ENCODE measurements around the gene ACACB.
A peak's percentile ranks its signal among the peaks of the same experiment; 100 is the strongest.

The ACACB gene

GRCh38 chr12:109115758-109116610 is at the start of gene ACACB:
Gene ACACB, plus strand, starts transcription at chr12:109116587. Its CDS starts 22,819 bp downstream, at chr12:109139406.
- ATAC-seq (no peak), DNase-seq (ENCODE audit: low spot score in 2 of 2) (no peak)
- Mint-ChIP-seq H3K9me3 (no peaks in the 10 kb centered on the region), H3K4me1 (peaks cover 5% of the 10 kb centered on the region), H3K36me3 (peaks cover 5% of the 10 kb centered on the region), H3K27ac (no peak within 1 kb of the TSS), H3K4me3 (no peak within 1 kb of the TSS)

- DNase-seq (ENCODE audit: low spot score in 2 of 2) (no peak), ATAC-seq (no peak)
- H3K4me3 Mint-ChIP-seq = no peak overlapping the region
- peak overlapping the region; percentile 59 for H3K27ac Mint-ChIP-seq
- H3K36me3 Mint-ChIP-seq = peaks cover 21% of the 10 kb centered on the region
- H3K4me1 Mint-ChIP-seq = no peaks in the 10 kb centered on the region
- no peaks in the 10 kb centered on the region for H3K9me3 Mint-ChIP-seq
Measured at GRCh38 chr12:109069307-109070271, 46.8 kb upstream of the ACACB start.

GRCh38 chr12:109074866-109075265 is 41.5 kb upstream of the ACACB start:
- peaks cover 49% of the 10 kb centered on the region for H3K36me3 Mint-ChIP-seq
- DNase-seq (ENCODE audit: low spot score in 2 of 2) (no peak), ATAC-seq (no peak)
- H3K9me3 Mint-ChIP-seq = peaks cover 5% of the 10 kb centered on the region
- H3K27ac Mint-ChIP-seq = no peak overlapping the region
- no peaks in the 10 kb centered on the region for H3K4me1 Mint-ChIP-seq
- no peak overlapping the region for H3K4me3 Mint-ChIP-seq

- no peaks in the 10 kb centered on the region for H3K4me1 Mint-ChIP-seq
- no peak overlapping the region for H3K4me3 Mint-ChIP-seq
- no peak for DNase-seq (ENCODE audit: low spot score in 2 of 2)
- H3K27ac Mint-ChIP-seq = no peak overlapping the region
- peaks cover 5% of the 10 kb centered on the region for H3K9me3 Mint-ChIP-seq
- H3K36me3 Mint-ChIP-seq = peaks cover 46% of the 10 kb centered on the region
- ATAC-seq = no peak
Measured at GRCh38 chr12:109082751-109083150, 33.6 kb upstream of the ACACB start.

GRCh38 chr12:109084425-109084824 is 32.0 kb upstream of the ACACB start:
- no peak for ATAC-seq

GRCh38 chr12:109085590-109085989 is 30.8 kb upstream of the ACACB start:
- Mint-ChIP-seq H3K27ac (no peak overlapping the region), H3K4me3 (no peak overlapping the region), H3K4me1 (peaks cover 4% of the 10 kb centered on the region), H3K9me3 (no peaks in the 10 kb centered on the region), H3K36me3 (peaks cover 51% of the 10 kb centered on the region)
- ATAC-seq (no peak), DNase-seq (ENCODE audit: low spot score in 2 of 2) (no peak)

More at GRCh38 chr12:109084425-109084824, 32.0 kb upstream of the ACACB start:
- Mint-ChIP-seq H3K9me3 (no peaks in the 10 kb centered on the region), H3K27ac (no peak overlapping the region), H3K4me1 (no peaks in the 10 kb centered on the region), H3K36me3 (peaks cover 50% of the 10 kb centered on the region), H3K4me3 (no peak overlapping the region)
- no peak for DNase-seq (ENCODE audit: low spot score in 2 of 2)

GRCh38 chr12:109087250-109087649 is 29.1 kb upstream of the ACACB start:
- no peaks in the 10 kb centered on the region for H3K9me3 Mint-ChIP-seq
- ATAC-seq (no peak), DNase-seq (ENCODE audit: low spot score in 2 of 2) (no peak)
- H3K4me1 Mint-ChIP-seq = peaks cover 16% of the 10 kb centered on the region
- H3K36me3 Mint-ChIP-seq = peaks cover 48% of the 10 kb centered on the region
- no peak overlapping the region for H3K27ac Mint-ChIP-seq
- no peak overlapping the region for H3K4me3 Mint-ChIP-seq

GRCh38 chr12:109088818-109089217 is 27.6 kb upstream of the ACACB start:
- H3K27ac Mint-ChIP-seq = no peak overlapping the region
- no peak overlapping the region for H3K4me3 Mint-ChIP-seq
- H3K9me3 Mint-ChIP-seq = no peaks in the 10 kb centered on the region
- peaks cover 47% of the 10 kb centered on the region for H3K36me3 Mint-ChIP-seq
- H3K4me1 Mint-ChIP-seq = peaks cover 32% of the 10 kb centered on the region
- DNase-seq (ENCODE audit: low spot score in 2 of 2) (no peak), ATAC-seq (no peak)

GRCh38 chr12:109089683-109090082 is 26.7 kb upstream of the ACACB start:
- peaks cover 35% of the 10 kb centered on the region for H3K4me1 Mint-ChIP-seq

GRCh38 chr12:109092497-109093021 is 23.8 kb upstream of the ACACB start:
- Mint-ChIP-seq H3K4me1 (peaks cover 35% of the 10 kb centered on the region), H3K9me3 (no peaks in the 10 kb centered on the region), H3K4me3 (peak overlapping the region; percentile 72), H3K27ac (peak overlapping the region; percentile 84), H3K36me3 (peaks cover 34% of the 10 kb centered on the region)
- DNase-seq (ENCODE audit: low spot score in 2 of 2) = no peak
- no peak for ATAC-seq

More at GRCh38 chr12:109089683-109090082, 26.7 kb upstream of the ACACB start:
- Mint-ChIP-seq H3K36me3 (peaks cover 50% of the 10 kb centered on the region), H3K27ac (no peak overlapping the region), H3K9me3 (no peaks in the 10 kb centered on the region), H3K4me3 (no peak overlapping the region)
- no peak for DNase-seq (ENCODE audit: low spot score in 2 of 2)
- no peak for ATAC-seq

- H3K27ac Mint-ChIP-seq = peak within 1 kb of the TSS; percentile 84
- peak within 1 kb of the TSS; percentile 72 for H3K4me3 Mint-ChIP-seq
- ATAC-seq = peak; percentile 85
- no peaks in the 10 kb centered on the region for H3K9me3 Mint-ChIP-seq
- peaks cover 36% of the 10 kb centered on the region for H3K36me3 Mint-ChIP-seq
- DNase-seq (ENCODE audit: low spot score in 2 of 2) = peak; percentile 91 to 95
- H3K4me1 Mint-ChIP-seq = peaks cover 37% of the 10 kb centered on the region
Measured at GRCh38 chr12:109093022-109093918, 23.1 kb upstream of the ACACB start, which contains the start of gene ALKBH2. Gene ALKBH2, minus strand, starts transcription at chr12:109093472. Its CDS starts 686 bp downstream, at chr12:109092786.

GRCh38 chr12:109097140-109097434 is 19.3 kb upstream of the ACACB start:
- peaks cover 55% of the 10 kb centered on the region for H3K36me3 Mint-ChIP-seq
- peak overlapping the region; percentile 82 for H3K4me3 Mint-ChIP-seq
- H3K4me1 Mint-ChIP-seq = peaks cover 49% of the 10 kb centered on the region
- no peak for ATAC-seq
- no peaks in the 10 kb centered on the region for H3K9me3 Mint-ChIP-seq
- DNase-seq (ENCODE audit: low spot score in 2 of 2) = no peak
- H3K27ac Mint-ChIP-seq = peak overlapping the region; percentile 94

GRCh38 chr12:109097435-109098182 is 18.8 kb upstream of the ACACB start, which contains the start of gene UNG:
Gene UNG, plus strand, starts transcription at chr12:109097597. Its CDS starts 83 bp downstream, at chr12:109097680.
- Mint-ChIP-seq H3K36me3 (peaks cover 60% of the 10 kb centered on the region), H3K9me3 (no peaks in the 10 kb centered on the region), H3K4me3 (peak within 1 kb of the TSS; percentile 82), H3K4me1 (peaks cover 43% of the 10 kb centered on the region), H3K27ac (peak within 1 kb of the TSS; percentile 94)
- ATAC-seq (peak; percentile 94), DNase-seq (ENCODE audit: low spot score in 2 of 2) (peak; percentile 94 to 98)

- peaks cover 38% of the 10 kb centered on the region for H3K4me1 Mint-ChIP-seq
- peaks cover 64% of the 10 kb centered on the region for H3K36me3 Mint-ChIP-seq
- ATAC-seq (peak; percentile 29), DNase-seq (ENCODE audit: low spot score in 2 of 2) (no peak)
- no peaks in the 10 kb centered on the region for H3K9me3 Mint-ChIP-seq
- peak overlapping the region; percentile 82 for H3K4me3 Mint-ChIP-seq
- H3K27ac Mint-ChIP-seq = peak overlapping the region; percentile 94
Measured at GRCh38 chr12:109098183-109098604, 18.2 kb upstream of the ACACB start.
